OCI-LY1 (cell line): ENCODE data around the gene SLC35A5.

Experiments used
- H2AFZ ChIP-seq: fragments of 200-600 bp; sonication (generic), shearing (Covaris generic); 2 replicates; pipeline ENCODE4 v1.6.0; 2014; ENCODE audit warnings: antibody characterized with exemption, mild to moderate bottlenecking, low read length
- H3F3A ChIP-seq: fragments of 200-600 bp; sonication (generic), shearing (Covaris generic); 2 replicates; pipeline ENCODE4 v1.6.0; 2014; ENCODE audit warnings: mild to moderate bottlenecking, antibody characterized with exemption, low read length, moderate library complexity; ENCODE audit not compliant: insufficient read depth
- H3K27ac ChIP-seq: fragments of 200-600 bp; sonication (generic); 2 replicates; pipeline ENCODE4 v1.5.1; 2014; ENCODE audit warnings: low read length, mixed run types, mild to moderate bottlenecking, low read depth; ENCODE audit not compliant: poor library complexity, severe bottlenecking
- H3K27me3 ChIP-seq: fragments of 200-600 bp; sonication (generic); 2 replicates; pipeline ENCODE4 v1.6.0; 2014; ENCODE audit warnings: antibody characterized with exemption, mild to moderate bottlenecking, low read length, moderate library complexity; ENCODE audit not compliant: insufficient read depth
- H3K36me3 ChIP-seq: fragments of 200-600 bp; sonication (generic); 2 replicates; pipeline ENCODE4 v1.6.1; 2014; ENCODE audit warnings: mild to moderate bottlenecking, antibody characterized with exemption, low read length, moderate library complexity, mixed read lengths; ENCODE audit not compliant: insufficient read depth
- H3K4me1 ChIP-seq: fragments of 200-600 bp; sonication (generic); 2 replicates; pipeline ENCODE4 v1.5.1; 2014; ENCODE audit warnings: mild to moderate bottlenecking, low read length, moderate library complexity; ENCODE audit not compliant: insufficient read depth, severe bottlenecking
- H3K4me2 ChIP-seq: fragments of 200-600 bp; sonication (generic), shearing (Covaris generic); 2 replicates; pipeline ENCODE4 v1.6.1; 2014; ENCODE audit warnings: low read length
- H3K4me3 ChIP-seq: fragments of 200-600 bp; sonication (generic); 2 replicates; pipeline ENCODE4 v1.5.1; 2014; ENCODE audit warnings: low read length, low read depth, mild to moderate bottlenecking, mixed read lengths; ENCODE audit not compliant: poor library complexity, severe bottlenecking
- H3K79me2 ChIP-seq: fragments of 200-600 bp; shearing (Covaris generic); 2 replicates; pipeline ENCODE4 v1.6.1; 2016; ENCODE audit warnings: mixed run types, low read length, mixed read lengths; ENCODE audit not compliant: insufficient read depth
- H3K9ac ChIP-seq: fragments of 200-600 bp; sonication (generic), shearing (Covaris generic); 2 replicates; pipeline ENCODE4 v1.6.1; 2014; ENCODE audit warnings: mild to moderate bottlenecking, low read length, mixed read lengths
- H3K9me2 ChIP-seq: fragments of 200-600 bp; sonication (generic), shearing (Covaris generic); 2 replicates; pipeline ENCODE4 v1.6.1; 2014; ENCODE audit warnings: low read depth, mild to moderate bottlenecking, low read length, mixed read lengths
- H3K9me3 ChIP-seq: fragments of 200-600 bp; shearing (Covaris generic); 2 replicates; pipeline ENCODE4 v1.6.1; 2014; ENCODE audit warnings: low read length, mixed read lengths
- H4K20me1 ChIP-seq: fragments of 200-600 bp; sonication (generic), shearing (Covaris generic); 2 replicates; pipeline ENCODE4 v1.6.0; 2016; ENCODE audit warnings: mild to moderate bottlenecking, low read length; ENCODE audit not compliant: insufficient read depth
- EZH2 ChIP-seq: fragments of 200-600 bp; sonication (generic), shearing (Covaris generic); IDR thresholded peaks from 2 replicates; pipeline ENCODE4 v1.8.0; 2017; ENCODE audit warnings: borderline replicate concordance, mixed run types, mild to moderate bottlenecking, antibody characterized with exemption, low read length, moderate library complexity, mixed read lengths
- TF ChIP-seq, protein P1 (sequence below): fragments of 200-600 bp; sonication (generic), shearing (Covaris generic); IDR thresholded peaks from 2 replicates; pipeline ENCODE4 v1.5.1; 2017; ENCODE audit warnings: mild to moderate bottlenecking, antibody characterized with exemption, low read length, moderate library complexity, mixed read lengths

SLC35A5 gene

DNA sequence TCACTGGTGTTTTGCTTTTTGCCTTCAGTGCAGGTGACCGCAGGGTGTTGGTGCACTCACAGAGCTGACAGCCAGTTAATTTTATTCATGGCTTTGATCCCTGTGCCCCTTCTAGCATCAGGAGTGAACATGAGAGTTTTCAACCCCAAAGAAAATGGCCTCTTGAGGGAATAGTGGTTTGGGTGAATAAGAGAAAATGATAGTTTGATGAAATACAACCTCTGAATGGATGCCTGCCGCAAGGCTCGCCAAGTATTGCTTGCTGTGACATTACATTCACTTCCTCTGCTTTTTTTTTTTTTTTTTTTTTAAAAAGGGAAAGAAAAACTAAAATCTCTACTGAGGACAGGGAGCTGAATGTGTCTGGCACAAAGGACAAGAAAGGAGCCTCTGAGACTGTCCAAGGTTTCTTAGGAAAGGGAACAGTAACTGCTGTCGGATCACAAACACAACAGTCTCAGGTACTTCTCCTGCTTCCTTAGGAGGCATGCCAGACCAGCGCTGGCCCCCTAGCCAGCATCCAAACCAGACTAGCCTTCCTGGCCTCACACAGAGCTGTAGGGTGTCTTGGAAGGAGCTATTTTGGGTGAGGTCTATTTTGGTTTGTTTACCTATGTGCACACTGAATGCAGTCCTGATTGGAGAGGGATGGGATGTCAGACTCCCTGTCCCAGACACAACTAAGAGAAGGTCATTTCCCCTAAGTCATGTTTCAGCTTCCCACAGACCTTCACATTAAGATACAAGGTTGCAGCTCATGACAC is 50.1 kb downstream of the SLC35A5 start:
- H3K9me2 ChIP-seq = no peaks in the 10 kb centered on the region
- H3K4me1 ChIP-seq = no peaks in the 10 kb centered on the region
- no peak overlapping the region for H3K27ac ChIP-seq
- TF ChIP-seq, protein P1, sequence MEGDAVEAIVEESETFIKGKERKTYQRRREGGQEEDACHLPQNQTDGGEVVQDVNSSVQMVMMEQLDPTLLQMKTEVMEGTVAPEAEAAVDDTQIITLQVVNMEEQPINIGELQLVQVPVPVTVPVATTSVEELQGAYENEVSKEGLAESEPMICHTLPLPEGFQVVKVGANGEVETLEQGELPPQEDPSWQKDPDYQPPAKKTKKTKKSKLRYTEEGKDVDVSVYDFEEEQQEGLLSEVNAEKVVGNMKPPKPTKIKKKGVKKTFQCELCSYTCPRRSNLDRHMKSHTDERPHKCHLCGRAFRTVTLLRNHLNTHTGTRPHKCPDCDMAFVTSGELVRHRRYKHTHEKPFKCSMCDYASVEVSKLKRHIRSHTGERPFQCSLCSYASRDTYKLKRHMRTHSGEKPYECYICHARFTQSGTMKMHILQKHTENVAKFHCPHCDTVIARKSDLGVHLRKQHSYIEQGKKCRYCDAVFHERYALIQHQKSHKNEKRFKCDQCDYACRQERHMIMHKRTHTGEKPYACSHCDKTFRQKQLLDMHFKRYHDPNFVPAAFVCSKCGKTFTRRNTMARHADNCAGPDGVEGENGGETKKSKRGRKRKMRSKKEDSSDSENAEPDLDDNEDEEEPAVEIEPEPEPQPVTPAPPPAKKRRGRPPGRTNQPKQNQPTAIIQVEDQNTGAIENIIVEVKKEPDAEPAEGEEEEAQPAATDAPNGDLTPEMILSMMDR = no peak
- no peak for TF ChIP-seq EZH2
- H3K4me2 ChIP-seq = no peak overlapping the region
- H3K27me3 ChIP-seq = no peaks in the 10 kb centered on the region
- no peaks in the 10 kb centered on the region for H3K79me2 ChIP-seq
- no peak overlapping the region for H3K4me3 ChIP-seq
- H2AFZ ChIP-seq = no peak overlapping the region
- no peaks in the 10 kb centered on the region for H3K36me3 ChIP-seq
- no peaks in the 10 kb centered on the region for H3F3A ChIP-seq
- no peak overlapping the region for H3K9ac ChIP-seq
- H4K20me1 ChIP-seq = no peaks in the 10 kb centered on the region
- H3K9me3 ChIP-seq = no peaks in the 10 kb centered on the region

DNA sequence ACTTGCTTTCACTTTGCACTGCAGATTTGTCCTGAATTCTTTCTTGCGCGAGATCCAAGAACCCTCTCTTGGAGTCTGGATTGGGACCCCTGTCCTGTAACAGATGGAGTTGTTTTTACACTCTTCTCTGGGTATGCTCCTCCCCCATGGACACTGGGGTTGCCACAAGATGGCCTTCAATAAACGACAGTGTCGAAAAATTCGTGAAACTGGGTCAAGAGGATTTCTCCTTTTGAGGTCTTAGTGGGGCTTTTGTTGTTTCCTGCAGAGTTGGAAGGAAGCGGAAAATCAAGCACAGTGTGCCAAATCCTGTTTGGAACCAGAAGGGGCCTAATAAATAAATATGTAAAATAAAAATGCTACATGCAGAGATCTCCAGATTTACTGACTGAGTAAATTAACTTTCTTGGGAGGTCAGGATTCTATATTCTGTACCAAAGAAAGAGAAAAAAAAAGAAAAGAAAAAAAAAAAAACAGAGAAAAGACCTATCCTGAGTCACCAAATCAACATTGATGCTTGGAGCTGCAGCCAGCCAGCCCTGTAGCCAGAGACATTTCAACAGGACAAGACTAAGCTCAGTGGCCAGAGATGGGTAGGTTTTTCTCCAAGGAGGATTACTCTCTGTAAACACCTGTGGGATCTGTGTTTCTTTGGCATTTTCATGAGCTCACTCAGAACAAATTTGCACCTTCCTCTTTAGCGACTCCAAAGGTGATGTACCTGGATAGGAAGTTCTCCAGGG is 54.3 kb downstream of the SLC35A5 start:
- TF ChIP-seq EZH2 = no peak
- TF ChIP-seq, protein P1 = no peak
- H3K4me3 ChIP-seq = no peak overlapping the region
- H3K9me3 ChIP-seq = no peaks in the 10 kb centered on the region
- no peaks in the 10 kb centered on the region for H4K20me1 ChIP-seq
- H3K36me3 ChIP-seq = no peaks in the 10 kb centered on the region
- no peak overlapping the region for H3K9ac ChIP-seq
- no peaks in the 10 kb centered on the region for H3K9me2 ChIP-seq
- H3K79me2 ChIP-seq = no peaks in the 10 kb centered on the region
- no peak overlapping the region for H3K4me2 ChIP-seq
- H3K27me3 ChIP-seq = no peaks in the 10 kb centered on the region
- no peak overlapping the region for H2AFZ ChIP-seq
- H3F3A ChIP-seq = no peaks in the 10 kb centered on the region
- no peaks in the 10 kb centered on the region for H3K4me1 ChIP-seq
- H3K27ac ChIP-seq = no peak overlapping the region

DNA sequence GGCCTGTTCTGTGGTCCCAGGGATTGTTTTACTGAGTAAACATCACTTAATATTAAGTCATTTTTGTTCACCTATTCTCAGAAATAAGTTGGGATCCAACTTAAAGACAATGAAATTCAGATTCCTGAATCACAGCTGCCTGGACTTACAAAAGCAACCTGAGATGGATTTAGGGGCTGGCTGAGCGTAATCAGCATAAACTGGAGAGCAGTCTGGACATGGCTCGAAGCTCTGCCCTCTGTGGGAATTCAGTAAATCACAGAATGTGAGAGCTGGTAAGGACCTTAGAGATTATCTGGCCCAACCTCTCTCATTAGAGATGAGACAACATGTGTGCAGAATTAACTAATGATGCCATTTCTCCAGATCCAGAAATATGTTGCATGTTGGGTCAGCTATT is 55.4 kb downstream of the SLC35A5 start:
- Histone ChIP-seq H3K27ac (no peak overlapping the region), H2AFZ (no peak overlapping the region), H3K4me3 (no peak overlapping the region), H3K9me2 (no peaks in the 10 kb centered on the region), H4K20me1 (no peaks in the 10 kb centered on the region), H3K4me1 (no peaks in the 10 kb centered on the region), H3K27me3 (no peaks in the 10 kb centered on the region), H3K9ac (no peak overlapping the region), H3K79me2 (no peaks in the 10 kb centered on the region), H3K9me3 (no peaks in the 10 kb centered on the region), H3K4me2 (no peak overlapping the region), H3K36me3 (no peaks in the 10 kb centered on the region), H3F3A (no peaks in the 10 kb centered on the region)
- TF ChIP-seq, protein P1 = no peak
- no peak for TF ChIP-seq EZH2
